HepG2 (cell line): Measurements from ENCODE around the gene COL9A3. TPM values are rescaled to one million over a fixed set of nuclear protein-coding genes. Genes with fewer than 3 reads are reported as not detected.

Source experiments
- CENPT ChIP-seq: sonication (generic); formaldehyde crosslinking; IDR thresholded peaks from 2 replicates; pipeline ENCODE4 v1.8.0; 2022; ENCODE audit warnings: low read depth, mild to moderate bottlenecking, moderate library complexity, missing genetic modification reagents
- DNMT3B ChIP-seq: conservative IDR thresholded peaks from 2 replicates; pipeline ENCODE4 v1.6.1; 2016; ENCODE audit warnings: missing biosample characterization, control low read depth
- KDM2A ChIP-seq: sonication (generic); formaldehyde crosslinking; IDR thresholded peaks from 2 replicates; pipeline ENCODE4 v1.4.0; 2020; ENCODE audit warnings: low read depth, missing genetic modification reagents, borderline replicate concordance
- POLR2AphosphoS2 ChIP-seq: IDR thresholded peaks from 2 replicates; pipeline ENCODE4 v1.6.1; 2011; ENCODE audit warnings: low read depth, low read length, improper control_type of control experiment
- POLR2G ChIP-seq: fragments of 200-400 bp; formaldehyde crosslinking; IDR thresholded peaks from 2 replicates; pipeline ENCODE4 v1.6.1; 2018; ENCODE audit warnings: mild to moderate bottlenecking, low read depth, low read length, moderate library complexity
- RFXAP ChIP-seq: sonication (generic); formaldehyde crosslinking; IDR thresholded peaks from 2 replicates; pipeline ENCODE4 v1.4.0; 2020; ENCODE audit warnings: missing genetic modification reagents, borderline replicate concordance
- TCF12 ChIP-seq, 2 experiments: fragments of 450-650 bp in 1 of 2; sonication (generic) in 1 of 2; formaldehyde crosslinking in 1 of 2; IDR thresholded peaks; 2 replicates each; pipeline versions ENCODE4 v1.6.1 to v1.8.0; 2017 to 2022; ENCODE audit warnings: antibody characterized with exemption in 1 of 2, mild to moderate bottlenecking in 1 of 2, missing genetic modification reagents in 1 of 2, moderate library complexity in 1 of 2
- ZFYVE20 ChIP-seq: sonication (generic); formaldehyde crosslinking; IDR thresholded peaks from 2 replicates; pipeline ENCODE4 v1.8.0; 2023; ENCODE audit warnings: low read depth, mild to moderate bottlenecking, moderate library complexity, missing genetic modification reagents, borderline replicate concordance
- ZNF446 ChIP-seq: sonication (generic); formaldehyde crosslinking; IDR thresholded peaks from 2 replicates; pipeline ENCODE4 v1.5.0; 2020; ENCODE audit warnings: mild to moderate bottlenecking, missing genetic modification reagents
- ZNF772 ChIP-seq: sonication (generic); formaldehyde crosslinking; IDR thresholded peaks from 2 replicates; pipeline ENCODE4 v1.5.0; 2020; ENCODE audit warnings: mild to moderate bottlenecking, missing genetic modification reagents
- polyA plus RNA-seq, 8 experiments: library from polyadenylated mRNA; depleted of rRNA in 3 of 8; stranded (reverse) in 7 of 8; unstranded in 1 of 8; fragments of >200 nt; fragmentation: Illumina TruSeq in 4 of 8; extraction: Trizol in 4 of 8; gene quantifications; 2 replicates each; pipeline versions ENCODE4 v1.2.1 to v1.2.3, GENCODE V29; 2011 to 2016; ENCODE audit warnings: low read depth in 4 of 8, missing spikeins in 1 of 8, mixed read lengths in 1 of 8; ENCODE audit not compliant: insufficient read depth in 1 of 8
- total RNA-seq, 5 experiments: library from RNA; depleted of rRNA; stranded (reverse); fragments of >200 nt; fragmentation: Illumina TruSeq; extraction: Trizol; gene quantifications; 2 replicates each; pipeline ENCODE4 v1.2.3, GENCODE V29; 2016; ENCODE audit warnings: low read depth in 1 of 5
- TF ChIP-seq, protein P1 (sequence below), 2 experiments: sonication (generic) in 1 of 2; formaldehyde crosslinking in 1 of 2; IDR thresholded peaks; 2 replicates each; pipeline versions ENCODE4 v1.5.1 to v1.6.1; 2011 to 2020; ENCODE audit warnings: borderline replicate concordance in 1 of 2, low read depth in 1 of 2, low read length in 1 of 2, mild to moderate bottlenecking in 1 of 2, missing genetic modification reagents in 1 of 2, moderate library complexity in 1 of 2
- TF ChIP-seq, protein P2 (sequence below): sonication (generic); formaldehyde crosslinking; IDR thresholded peaks from 2 replicates; pipeline ENCODE4 v1.5.0; 2020; ENCODE audit warnings: mild to moderate bottlenecking, missing genetic modification reagents, borderline replicate concordance
- TF ChIP-seq, protein P3 (sequence below): sonication (generic); formaldehyde crosslinking; IDR thresholded peaks from 2 replicates; pipeline ENCODE4 v1.5.1; 2020; ENCODE audit warnings: mild to moderate bottlenecking, missing genetic modification reagents, moderate library complexity

Gene COL9A3
- total and polyA plus RNA-seq, 2 of the 13 experiments (the other 11 are each of a cell fraction or from before 2014, with no cell fraction given), result 155 to 204 TPM

- TF ChIP-seq ZNF446 (CRISPR knock-in tag) (no peak), ZFYVE20 (CRISPR knock-in tag) (no peak; the same call in 1 of the 2 replicates), DNMT3B (CRISPR knock-in tag) (peak; percentile 71; the same call in 1 of the 2 replicates), POLR2G (no peak), POLR2AphosphoS2 (no peak), ZNF772 (CRISPR knock-in tag) (0 out of 2 replicates have a peak, but pooled peaks have one; percentile 56), RFXAP (peak; percentile 11; the same call in 1 of the 2 replicates), TCF12 (IDR thresholded peaks at IDR 0.05) (no peak), TCF12 (CRISPR knock-in tag; IDR thresholded peaks at IDR 0.05) (peak; percentile 91; the same call in 1 of the 2 replicates), CENPT (CRISPR knock-in tag) (no peak), KDM2A (CRISPR knock-in tag) (peak; percentile 95)
- TF ChIP-seq, protein P1, sequence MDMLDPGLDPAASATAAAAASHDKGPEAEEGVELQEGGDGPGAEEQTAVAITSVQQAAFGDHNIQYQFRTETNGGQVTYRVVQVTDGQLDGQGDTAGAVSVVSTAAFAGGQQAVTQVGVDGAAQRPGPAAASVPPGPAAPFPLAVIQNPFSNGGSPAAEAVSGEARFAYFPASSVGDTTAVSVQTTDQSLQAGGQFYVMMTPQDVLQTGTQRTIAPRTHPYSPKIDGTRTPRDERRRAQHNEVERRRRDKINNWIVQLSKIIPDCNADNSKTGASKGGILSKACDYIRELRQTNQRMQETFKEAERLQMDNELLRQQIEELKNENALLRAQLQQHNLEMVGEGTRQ (IDR thresholded peaks at IDR 0.05; ENCODE audit: low read depth, low read length), result no peak
- TF ChIP-seq, protein P1 (CRISPR knock-in tag; IDR thresholded peaks at IDR 0.05; ENCODE audit: borderline replicate concordance), result no peak
- TF ChIP-seq, protein P2, sequence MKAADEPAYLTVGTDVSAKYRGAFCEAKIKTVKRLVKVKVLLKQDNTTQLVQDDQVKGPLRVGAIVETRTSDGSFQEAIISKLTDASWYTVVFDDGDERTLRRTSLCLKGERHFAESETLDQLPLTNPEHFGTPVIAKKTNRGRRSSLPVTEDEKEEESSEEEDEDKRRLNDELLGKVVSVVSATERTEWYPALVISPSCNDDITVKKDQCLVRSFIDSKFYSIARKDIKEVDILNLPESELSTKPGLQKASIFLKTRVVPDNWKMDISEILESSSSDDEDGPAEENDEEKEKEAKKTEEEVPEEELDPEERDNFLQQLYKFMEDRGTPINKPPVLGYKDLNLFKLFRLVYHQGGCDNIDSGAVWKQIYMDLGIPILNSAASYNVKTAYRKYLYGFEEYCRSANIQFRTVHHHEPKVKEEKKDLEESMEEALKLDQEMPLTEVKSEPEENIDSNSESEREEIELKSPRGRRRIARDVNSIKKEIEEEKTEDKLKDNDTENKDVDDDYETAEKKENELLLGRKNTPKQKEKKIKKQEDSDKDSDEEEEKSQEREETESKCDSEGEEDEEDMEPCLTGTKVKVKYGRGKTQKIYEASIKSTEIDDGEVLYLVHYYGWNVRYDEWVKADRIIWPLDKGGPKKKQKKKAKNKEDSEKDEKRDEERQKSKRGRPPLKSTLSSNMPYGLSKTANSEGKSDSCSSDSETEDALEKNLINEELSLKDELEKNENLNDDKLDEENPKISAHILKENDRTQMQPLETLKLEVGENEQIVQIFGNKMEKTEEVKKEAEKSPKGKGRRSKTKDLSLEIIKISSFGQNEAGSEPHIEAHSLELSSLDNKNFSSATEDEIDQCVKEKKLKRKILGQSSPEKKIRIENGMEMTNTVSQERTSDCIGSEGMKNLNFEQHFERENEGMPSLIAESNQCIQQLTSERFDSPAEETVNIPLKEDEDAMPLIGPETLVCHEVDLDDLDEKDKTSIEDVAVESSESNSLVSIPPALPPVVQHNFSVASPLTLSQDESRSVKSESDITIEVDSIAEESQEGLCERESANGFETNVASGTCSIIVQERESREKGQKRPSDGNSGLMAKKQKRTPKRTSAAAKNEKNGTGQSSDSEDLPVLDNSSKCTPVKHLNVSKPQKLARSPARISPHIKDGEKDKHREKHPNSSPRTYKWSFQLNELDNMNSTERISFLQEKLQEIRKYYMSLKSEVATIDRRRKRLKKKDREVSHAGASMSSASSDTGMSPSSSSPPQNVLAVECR (CRISPR knock-in tag), result peak; percentile 77; the same call in 1 of the 2 replicates
- TF ChIP-seq, protein P3, sequence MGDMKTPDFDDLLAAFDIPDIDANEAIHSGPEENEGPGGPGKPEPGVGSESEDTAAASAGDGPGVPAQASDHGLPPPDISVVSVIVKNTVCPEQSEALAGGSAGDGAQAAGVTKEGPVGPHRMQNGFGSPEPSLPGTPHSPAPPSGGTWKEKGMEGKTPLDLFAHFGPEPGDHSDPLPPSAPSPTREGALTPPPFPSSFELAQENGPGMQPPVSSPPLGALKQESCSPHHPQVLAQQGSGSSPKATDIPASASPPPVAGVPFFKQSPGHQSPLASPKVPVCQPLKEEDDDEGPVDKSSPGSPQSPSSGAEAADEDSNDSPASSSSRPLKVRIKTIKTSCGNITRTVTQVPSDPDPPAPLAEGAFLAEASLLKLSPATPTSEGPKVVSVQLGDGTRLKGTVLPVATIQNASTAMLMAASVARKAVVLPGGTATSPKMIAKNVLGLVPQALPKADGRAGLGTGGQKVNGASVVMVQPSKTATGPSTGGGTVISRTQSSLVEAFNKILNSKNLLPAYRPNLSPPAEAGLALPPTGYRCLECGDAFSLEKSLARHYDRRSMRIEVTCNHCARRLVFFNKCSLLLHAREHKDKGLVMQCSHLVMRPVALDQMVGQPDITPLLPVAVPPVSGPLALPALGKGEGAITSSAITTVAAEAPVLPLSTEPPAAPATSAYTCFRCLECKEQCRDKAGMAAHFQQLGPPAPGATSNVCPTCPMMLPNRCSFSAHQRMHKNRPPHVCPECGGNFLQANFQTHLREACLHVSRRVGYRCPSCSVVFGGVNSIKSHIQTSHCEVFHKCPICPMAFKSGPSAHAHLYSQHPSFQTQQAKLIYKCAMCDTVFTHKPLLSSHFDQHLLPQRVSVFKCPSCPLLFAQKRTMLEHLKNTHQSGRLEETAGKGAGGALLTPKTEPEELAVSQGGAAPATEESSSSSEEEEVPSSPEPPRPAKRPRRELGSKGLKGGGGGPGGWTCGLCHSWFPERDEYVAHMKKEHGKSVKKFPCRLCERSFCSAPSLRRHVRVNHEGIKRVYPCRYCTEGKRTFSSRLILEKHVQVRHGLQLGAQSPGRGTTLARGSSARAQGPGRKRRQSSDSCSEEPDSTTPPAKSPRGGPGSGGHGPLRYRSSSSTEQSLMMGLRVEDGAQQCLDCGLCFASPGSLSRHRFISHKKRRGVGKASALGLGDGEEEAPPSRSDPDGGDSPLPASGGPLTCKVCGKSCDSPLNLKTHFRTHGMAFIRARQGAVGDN, result peak; percentile 76
Measured at GRCh38 chr20:62822788-62823651, 6.2 kb downstream of the COL9A3 start (continued).
